Measurements from ENCODE around the gene KCNIP1. TPM values are rescaled to one million over a fixed set of nuclear protein-coding genes. Genes with fewer than 3 reads are reported as not detected.

Gene KCNIP1
- total and polyA plus RNA-seq, 2 of the 13 experiments (the other 11 are each of a cell fraction or from before 2014, with no cell fraction given) = not detected

- TF ChIP-seq THYN1 (CRISPR knock-in tag; IDR thresholded peaks at IDR 0.05; ENCODE audit: borderline replicate concordance, low read depth) (no peak), NFYC (CRISPR knock-in tag; IDR thresholded peaks at IDR 0.05) (no peak), REPIN1 (CRISPR knock-in tag; IDR thresholded peaks at IDR 0.05; ENCODE audit: borderline replicate concordance, low read depth) (no peak), MYC (CRISPR knock-in tag; IDR thresholded peaks at IDR 0.05; ENCODE audit: borderline replicate concordance) (no peak), ZNF382 (CRISPR knock-in tag; IDR thresholded peaks at IDR 0.05; ENCODE audit: borderline replicate concordance) (no peak), TOPORS (CRISPR knock-in tag; IDR thresholded peaks at IDR 0.05) (no peak), ZNF207 (IDR thresholded peaks at IDR 0.05; ENCODE audit: borderline replicate concordance) (no peak)
These were observed 32.7 kb downstream of the KCNIP1 start (continued) for GRCh38 chr5:170536525-170536924.

DNA sequence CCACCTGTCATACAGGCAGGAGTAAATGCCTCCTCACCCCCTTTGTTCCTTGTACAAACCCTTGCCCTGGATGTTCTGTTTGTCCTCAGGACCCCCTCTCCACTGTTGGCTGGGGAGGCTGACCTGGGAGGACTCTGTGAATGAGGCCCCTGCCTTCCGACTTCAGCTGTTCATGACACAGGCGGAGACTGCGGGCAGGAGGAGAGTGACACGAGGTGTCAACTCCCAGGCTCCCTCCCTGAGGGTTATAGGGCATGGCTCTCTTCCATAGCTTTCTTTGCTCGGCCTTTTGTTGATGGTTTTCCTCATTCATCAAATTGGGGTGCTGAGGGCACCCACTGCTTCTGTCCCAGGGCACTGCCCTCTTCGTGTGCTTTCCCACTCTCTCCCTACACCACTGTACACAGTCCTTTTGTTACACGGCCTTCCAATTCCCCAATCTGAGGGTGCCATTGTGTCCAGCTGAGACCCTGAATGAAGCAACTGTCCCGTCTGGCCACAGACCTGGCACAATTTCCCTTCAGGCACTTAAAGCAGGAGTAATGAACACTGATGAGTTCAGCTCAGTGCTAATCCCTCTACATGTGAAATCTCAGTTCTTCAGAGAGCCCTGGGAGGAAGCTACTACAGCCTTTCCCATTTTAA, 33.8 kb downstream of the KCNIP1 start:
- ChIA-PET POLR2A (no interaction called here), CTCF (ENCODE audit: low intra/inter-chr PET ratio, low total read pairs) (no interaction called here)
- Histone ChIP-seq H4K20me1 (ENCODE audit: insufficient read depth, low read length) (no peaks in the 10 kb centered on the region), H3K27me3 (ENCODE audit: control insufficient read depth in 1 of 2, insufficient read depth in 2 of 2, low read length in 2 of 2) (peaks cover 0 to 5% of the 10 kb centered on the region in 2 experiments; a peak in 1 of 5 replicates), H3K4me2 (ENCODE audit: low read depth, low read length) (no peak overlapping the region), H3K36me3 (replicated peaks in 1 of 2; ENCODE audit: control insufficient read depth in 1 of 2, insufficient read depth in 2 of 2, low read length in 2 of 2) (no peaks in the 10 kb centered on the region), H3K79me2 (ENCODE audit: insufficient read depth, low read length) (no peaks in the 10 kb centered on the region), H3K27ac (ENCODE audit: extremely low read length, insufficient read depth, low read length) (no peak overlapping the region), H3K9ac (ENCODE audit: insufficient read depth, low read depth, low read length) (no peak overlapping the region), H3K4me3 (replicated peaks in 1 of 3; ENCODE audit: insufficient read depth in 1 of 3, low read depth in 2 of 3, low read length in 3 of 3) (no peak overlapping the region), H2AFZ (ENCODE audit: low read length) (no peak overlapping the region), H3K4me1 (ENCODE audit: insufficient read depth, low read length) (no peaks in the 10 kb centered on the region), H3K9me3 (ENCODE audit: low read length) (no peaks in the 10 kb centered on the region)
- intact Hi-C loops (cut with micrococcal nuclease; ENCODE audit: unreplicated experiment) = no loop called here
- FAIRE-seq (no peak), ATAC-seq (no peak), DNase-seq (ENCODE audit: low spot score) (no peak)
- no TSS peak for BruUV-seq (replicated peaks)
- in situ Hi-C loops (cut with HindIII; ENCODE audit: extremely low pct_ligation_motif_present, low pct_unique_long_range_greater_than_20kb) = no loop called here
- WGBS (ENCODE audit: low lambda C conversion rate) = 0% methylated on average over 4 of the region's 8 CpGs
- no peak for TF ChIP-seq ZBTB7A (CRISPR knock-in tag; IDR thresholded peaks at IDR 0.05)
- TF ChIP-seq ZNF670 (CRISPR knock-in tag; IDR thresholded peaks at IDR 0.05; ENCODE audit: borderline replicate concordance) = no peak
- TF ChIP-seq, protein P1, sequence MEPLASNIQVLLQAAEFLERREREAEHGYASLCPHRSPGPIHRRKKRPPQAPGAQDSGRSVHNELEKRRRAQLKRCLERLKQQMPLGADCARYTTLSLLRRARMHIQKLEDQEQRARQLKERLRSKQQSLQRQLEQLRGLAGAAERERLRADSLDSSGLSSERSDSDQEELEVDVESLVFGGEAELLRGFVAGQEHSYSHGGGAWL (CRISPR knock-in tag; IDR thresholded peaks at IDR 0.05) = no peak
- TF ChIP-seq, protein P2, sequence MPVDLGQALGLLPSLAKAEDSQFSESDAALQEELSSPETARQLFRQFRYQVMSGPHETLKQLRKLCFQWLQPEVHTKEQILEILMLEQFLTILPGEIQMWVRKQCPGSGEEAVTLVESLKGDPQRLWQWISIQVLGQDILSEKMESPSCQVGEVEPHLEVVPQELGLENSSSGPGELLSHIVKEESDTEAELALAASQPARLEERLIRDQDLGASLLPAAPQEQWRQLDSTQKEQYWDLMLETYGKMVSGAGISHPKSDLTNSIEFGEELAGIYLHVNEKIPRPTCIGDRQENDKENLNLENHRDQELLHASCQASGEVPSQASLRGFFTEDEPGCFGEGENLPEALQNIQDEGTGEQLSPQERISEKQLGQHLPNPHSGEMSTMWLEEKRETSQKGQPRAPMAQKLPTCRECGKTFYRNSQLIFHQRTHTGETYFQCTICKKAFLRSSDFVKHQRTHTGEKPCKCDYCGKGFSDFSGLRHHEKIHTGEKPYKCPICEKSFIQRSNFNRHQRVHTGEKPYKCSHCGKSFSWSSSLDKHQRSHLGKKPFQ (CRISPR knock-in tag; IDR thresholded peaks at IDR 0.05; ENCODE audit: insufficient replicate concordance) = no peak
- TF ChIP-seq CSRNP2 (CRISPR knock-in tag; conservative IDR thresholded peaks at IDR 0.05; ENCODE audit: low read depth) = no peak
- TF ChIP-seq ZNF7 (CRISPR knock-in tag; IDR thresholded peaks at IDR 0.05) = no peak
- no peak for TF ChIP-seq TFDP2 (CRISPR knock-in tag; IDR thresholded peaks at IDR 0.05)
- no peak for TF ChIP-seq ZNF570 (CRISPR knock-in tag; IDR thresholded peaks at IDR 0.05; ENCODE audit: borderline replicate concordance)
- no peak for TF ChIP-seq HOXA7 (CRISPR knock-in tag; IDR thresholded peaks at IDR 0.05)
- TF ChIP-seq, protein P3, sequence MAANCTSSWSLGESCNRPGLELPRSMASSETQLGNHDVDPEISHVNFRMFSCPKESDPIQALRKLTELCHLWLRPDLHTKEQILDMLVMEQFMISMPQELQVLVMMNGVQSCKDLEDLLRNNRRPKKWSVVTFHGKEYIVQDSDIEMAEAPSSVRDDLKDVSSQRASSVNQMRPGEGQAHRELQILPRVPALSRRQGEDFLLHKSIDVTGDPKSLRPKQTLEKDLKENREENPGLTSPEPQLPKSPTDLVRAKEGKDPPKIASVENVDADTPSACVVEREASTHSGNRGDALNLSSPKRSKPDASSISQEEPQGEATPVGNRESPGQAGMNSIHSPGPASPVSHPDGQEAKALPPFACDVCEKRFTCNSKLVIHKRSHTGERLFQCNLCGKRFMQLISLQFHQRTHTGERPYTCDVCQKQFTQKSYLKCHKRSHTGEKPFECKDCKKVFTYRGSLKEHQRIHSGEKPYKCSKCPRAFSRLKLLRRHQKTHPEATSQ (CRISPR knock-in tag; IDR thresholded peaks at IDR 0.05; ENCODE audit: borderline replicate concordance) = no peak

All from HepG2 (cell line).